ENCODE results near the gene TSPAN1. TPM values are rescaled to one million over a fixed set of nuclear protein-coding genes. Genes with fewer than 3 reads are reported as not detected.

TSPAN1 gene
- total RNA-seq, 1 donor from 2014 or later, result not detected

DNA sequence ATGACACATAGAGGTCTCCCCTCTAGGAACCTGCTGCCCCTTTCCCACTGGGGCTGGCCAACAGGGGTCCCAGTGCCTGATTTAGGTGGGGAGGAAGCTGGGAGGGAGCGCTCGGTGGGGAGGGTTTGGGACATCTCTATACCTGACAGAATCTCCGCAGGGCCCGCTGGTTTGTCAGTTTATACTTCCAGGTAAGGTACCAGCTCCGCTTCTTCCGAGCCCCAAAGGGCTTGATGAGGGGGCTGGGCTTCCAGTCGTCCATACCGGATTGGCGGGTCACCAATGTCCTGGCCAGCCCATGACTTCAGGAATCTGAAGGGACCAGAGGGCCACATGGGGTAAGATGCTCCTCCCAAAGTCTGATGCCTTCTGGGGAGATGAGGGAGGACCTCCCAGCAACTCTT is 22.7 kb downstream of the TSPAN1 start:
- no peak for TF ChIP-seq CTCF (IDR thresholded peaks at IDR 0.05)
- CTCF ChIA-PET, result no interaction called here
- ATAC-seq (ENCODE audit: low read depth), result no peak
- Mint-ChIP-seq H3K27me3 (peaks cover under 1% of the 10 kb centered on the region), H3K4me3 (peak overlapping the region; percentile 84), H3K4me1 (peaks cover 16% of the 10 kb centered on the region), H3K36me3 (ENCODE audit: low read depth) (peaks cover 30% of the 10 kb centered on the region), H3K9me3 (no peaks in the 10 kb centered on the region), H3K27ac (peak overlapping the region; percentile 30)
- POLR2A ChIA-PET, result interaction anchor here (1.4 kb wide), 1 partner anchor 512 kb away, joined by 5 read pairs; the partner anchor contains the start of gene GPBP1L1
- no peak for DNase-seq
- intact Hi-C loops (cut with micrococcal nuclease), result no loop called here

GRCh38 chr1:46197964-46198811 is 23.3 kb downstream of the TSPAN1 start, which contains the start of gene POMGNT1:
Gene POMGNT1 (minus strand): TSS chr1:46198434. CDS start chr1:46197821, 613 bp downstream.
- POLR2A ChIA-PET, result interaction anchor here (1.4 to 1.7 kb wide), 2 partner anchors 142 to 512 kb away, joined by 5 to 6 read pairs; partner anchors contain the start of genes GPBP1L1 and NSUN4
- no peak for TF ChIP-seq CTCF (IDR thresholded peaks at IDR 0.05)
- DNase-seq, result peak; percentile 84
- H3K4me3 Mint-ChIP-seq, result peak within 1 kb of the TSS; percentile 85
- intact Hi-C loops (cut with micrococcal nuclease), result loop anchor here (1.0 to 2.0 kb wide), 2 partner anchors 25 to 49 kb away; partner anchors contain the start of gene RAD54L
- peak within 1 kb of the TSS; percentile 30 for H3K27ac Mint-ChIP-seq
- H3K9me3 Mint-ChIP-seq, result no peaks in the 10 kb centered on the region
- peaks cover 4% of the 10 kb centered on the region for H3K27me3 Mint-ChIP-seq
- peak; percentile 95 for ATAC-seq (ENCODE audit: low read depth)
- H3K4me1 Mint-ChIP-seq, result peaks cover 21% of the 10 kb centered on the region
- peaks cover 24% of the 10 kb centered on the region for H3K36me3 Mint-ChIP-seq (ENCODE audit: low read depth)
- CTCF ChIA-PET, result no interaction called here

GRCh38 chr1:46199233-46199749 is 24.4 kb downstream of the TSPAN1 start:
- Mint-ChIP-seq H3K36me3 (ENCODE audit: low read depth) (peaks cover 17% of the 10 kb centered on the region), H3K4me3 (peak overlapping the region; percentile 53), H3K9me3 (no peaks in the 10 kb centered on the region), H3K4me1 (peaks cover 30% of the 10 kb centered on the region), H3K27me3 (peaks cover 4% of the 10 kb centered on the region), H3K27ac (no peak overlapping the region)
- TF ChIP-seq CTCF (IDR thresholded peaks at IDR 0.05), result no peak
- ChIA-PET CTCF (interaction anchor here (0.6 to 0.8 kb wide), 2 partner anchors 24 to 25 kb away, joined by 3 read pairs; no protein-coding TSS in a partner anchor), POLR2A (interaction anchor here (0.6 to 1.7 kb wide), 2 partner anchors 141 to 209 kb away, joined by 3 to 6 read pairs; partner anchors contain the start of gene NSUN4)
- intact Hi-C loops (cut with micrococcal nuclease), result loop anchor here (2.0 kb wide), 1 partner anchor 24 kb away; no protein-coding TSS in a partner anchor
- no peak for DNase-seq
- ATAC-seq (ENCODE audit: low read depth), result no peak

- peaks cover 20% of the 10 kb centered on the region for H3K4me1 Mint-ChIP-seq
- H3K9me3 Mint-ChIP-seq, result no peaks in the 10 kb centered on the region
- POLR2A ChIA-PET, result interaction anchor here (0.6 kb wide), 1 partner anchor 99 kb away, joined by 3 read pairs; the partner anchor contains the start of gene LRRC41
- H3K36me3 Mint-ChIP-seq (ENCODE audit: low read depth), result peaks cover 3% of the 10 kb centered on the region
- DNase-seq, result no peak
- CTCF ChIA-PET, result no interaction called here
- H3K27me3 Mint-ChIP-seq, result peaks cover 4% of the 10 kb centered on the region
- no peak overlapping the region for H3K27ac Mint-ChIP-seq
- peak overlapping the region; percentile 79 for H3K4me3 Mint-ChIP-seq
- no peak for ATAC-seq (ENCODE audit: low read depth)
- intact Hi-C loops (cut with micrococcal nuclease), result no loop called here
- no peak for TF ChIP-seq CTCF (IDR thresholded peaks at IDR 0.05)
Observed at GRCh38 chr1:46203738-46204405, 29.0 kb downstream of the TSPAN1 start.

Measured in activated B cell treated with CpG ODN at 0.5 μM for 24 hours (primary cell).